NCI-H345 treated with DMSO at 0.1 percent for 48 hours (cell line): ENCODE measurements around the gene MYO16.

ENCODE experiments used
- DNase-seq: peaks from one replicate; lab custom pipeline; 2025; ENCODE audit not compliant: unreplicated experiment; lab: John Stamatoyannopoulos, UW

MYO16 gene

GRCh38 chr13:109114991-109115390 is 485.6 kb downstream of the MYO16 start:
- DNase-seq, result no peak

- DNase-seq, result no peak
Measured at GRCh38 chr13:109118521-109118920, 489.1 kb downstream of the MYO16 start.

- no peak for DNase-seq
Measured at GRCh38 chr13:109119896-109120295, 490.5 kb downstream of the MYO16 start.

- no peak for DNase-seq
Measured at GRCh38 chr13:109121826-109122225, 492.4 kb downstream of the MYO16 start.

- no peak for DNase-seq
Measured at GRCh38 chr13:109123971-109124370, 494.6 kb downstream of the MYO16 start.

- no peak for DNase-seq
Measured at GRCh38 chr13:109126178-109126577, 496.8 kb downstream of the MYO16 start.

- DNase-seq, result no peak
Measured at GRCh38 chr13:109126891-109127641, 497.7 kb downstream of the MYO16 start.

GRCh38 chr13:109128121-109128520 is 498.7 kb downstream of the MYO16 start:
- no peak for DNase-seq

- no peak for DNase-seq
Measured at GRCh38 chr13:109130093-109130835, 500.9 kb downstream of the MYO16 start.

GRCh38 chr13:109131698-109132257 is 502.4 kb downstream of the MYO16 start:
- no peak for DNase-seq

- no peak for DNase-seq
Measured at GRCh38 chr13:109135018-109135417, 505.6 kb downstream of the MYO16 start.

GRCh38 chr13:109136873-109137272 is 507.5 kb downstream of the MYO16 start:
- DNase-seq, result no peak

GRCh38 chr13:109139346-109139745 is 509.9 kb downstream of the MYO16 start:
- DNase-seq, result no peak

- DNase-seq, result no peak
Measured at GRCh38 chr13:109140054-109140453, 510.6 kb downstream of the MYO16 start.

GRCh38 chr13:109140479-109141349 is 511.3 kb downstream of the MYO16 start:
- no peak for DNase-seq

- no peak for DNase-seq
Measured at GRCh38 chr13:109141706-109142105, 512.3 kb downstream of the MYO16 start.

- DNase-seq, result no peak
Measured at GRCh38 chr13:109144693-109145437, 515.5 kb downstream of the MYO16 start.

GRCh38 chr13:109145631-109146030 is 516.2 kb downstream of the MYO16 start:
- no peak for DNase-seq

- no peak for DNase-seq
Measured at GRCh38 chr13:109146393-109146792, 517.0 kb downstream of the MYO16 start.

- no peak for DNase-seq
Measured at GRCh38 chr13:109146912-109147647, 517.7 kb downstream of the MYO16 start.
